Left colon (tissue), 2 donors: ENCODE data around the gene MRPL27. TPM values are rescaled to one million over a fixed set of nuclear protein-coding genes. Genes with fewer than 3 reads are reported as not detected.

Experiments used
- ATAC-seq: fragments of 200-7000 bp; cut with Tn5 transposase; one replicate; pipeline ENCODE4 v1.9.1; 2020; ENCODE audit warnings: mild to moderate bottlenecking, moderate library complexity
- DNase-seq, 2 donors: peaks; one replicate each; pipeline ENCODE4 v3.0.0-alpha.2; 2020
- intact Hi-C, 2 donors: fragments of 100-400 bp; cut with DNase I in 1 of 2; cut with micrococcal nuclease in 1 of 2; formaldehyde crosslinking; loops; one replicate each; pipeline versions ENCODE4 v1.11.2 to v1.14.0; 2022; cut with DNase I, micrococcal nuclease
- total RNA-seq, 2 donors: library from RNA; stranded (reverse); fragmentation: NEBNext Ultra II Directional; extraction: Animal tissue kit (Norgen Biotek cat#: 25700); gene quantifications; one replicate each; pipeline ENCODE4 v1.2.1, GENCODE V29; 2021
- donor health status: DM: no; HTN: no; CAD: no.
- donor health status: DM: yes; HTN: yes; CAD: no.

MRPL27 gene
- total RNA-seq, 2 donors from 2014 or later: 73.4 to 85.4 TPM

DNA sequence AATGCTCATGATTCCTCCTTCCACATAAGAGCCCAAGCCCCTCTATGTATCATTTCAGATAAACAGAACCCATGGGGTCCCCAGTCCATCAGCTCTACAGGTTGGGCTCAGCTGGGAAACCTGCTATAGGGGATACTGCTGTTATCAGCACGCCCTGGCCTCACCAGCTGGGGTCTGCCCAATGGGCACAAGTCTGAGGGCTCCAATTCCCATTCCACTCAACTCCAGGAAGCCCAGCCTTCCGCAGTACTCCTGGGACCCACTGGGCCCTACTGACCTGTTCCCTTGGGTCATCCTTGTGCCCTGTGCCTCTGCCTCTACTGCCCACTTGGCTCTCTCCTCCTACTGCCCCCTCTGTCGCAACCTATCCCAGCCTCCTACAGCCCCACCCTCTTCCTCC lies 43.3 kb downstream of the MRPL27 start:
- intact Hi-C loops: no loop called here
- no peak for ATAC-seq

DNA sequence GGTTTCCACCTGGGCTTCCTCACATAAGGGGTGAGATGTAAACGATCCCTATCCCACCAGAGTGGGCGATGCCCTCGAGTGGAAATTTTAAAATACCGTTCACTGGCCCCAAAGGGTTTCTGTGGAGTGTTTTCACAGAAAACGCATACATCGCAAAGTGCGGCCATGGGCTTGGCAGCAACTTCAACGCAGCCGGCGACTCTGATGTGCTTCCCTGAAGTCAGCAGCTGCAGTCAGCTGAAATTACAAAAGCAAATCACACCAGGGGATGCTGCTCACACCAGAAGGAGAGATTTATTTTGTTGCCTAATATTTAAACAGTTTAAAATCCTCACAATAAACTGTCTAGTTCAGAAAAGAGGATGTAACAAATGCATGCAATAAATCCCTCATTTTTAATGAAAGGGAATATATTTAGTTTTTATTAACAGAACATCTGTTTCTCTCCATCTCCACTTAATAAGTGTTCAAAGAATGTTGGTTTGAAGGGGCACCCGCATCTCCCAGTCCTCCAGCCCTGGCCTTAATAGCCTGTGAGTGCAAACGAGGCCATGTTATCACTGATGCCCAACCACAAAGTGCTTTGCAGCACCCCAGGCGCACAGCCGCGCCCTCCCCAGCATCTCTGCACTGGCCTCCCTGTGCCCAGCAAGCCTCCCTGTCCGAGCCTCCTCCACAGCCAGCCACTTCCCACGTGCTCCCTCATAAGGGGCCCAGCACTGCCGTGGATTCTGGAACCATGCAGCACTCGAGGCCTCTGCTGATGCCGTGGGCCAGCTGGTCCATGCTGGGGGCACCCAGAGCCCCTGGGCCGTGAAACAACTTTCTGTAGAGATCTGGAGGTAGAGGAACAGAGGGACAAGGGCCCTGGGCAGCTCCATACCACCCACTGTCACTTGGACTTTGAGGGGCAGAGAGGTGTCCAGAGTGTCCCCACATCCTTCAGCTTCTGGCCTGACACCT lies 44.3 kb downstream of the MRPL27 start:
- ATAC-seq (no peak), DNase-seq (no peak)
- intact Hi-C loops: no loop called here

More for the DNA sequence above, 43.3 kb downstream of the MRPL27 start:
- no peak for DNase-seq

DNA sequence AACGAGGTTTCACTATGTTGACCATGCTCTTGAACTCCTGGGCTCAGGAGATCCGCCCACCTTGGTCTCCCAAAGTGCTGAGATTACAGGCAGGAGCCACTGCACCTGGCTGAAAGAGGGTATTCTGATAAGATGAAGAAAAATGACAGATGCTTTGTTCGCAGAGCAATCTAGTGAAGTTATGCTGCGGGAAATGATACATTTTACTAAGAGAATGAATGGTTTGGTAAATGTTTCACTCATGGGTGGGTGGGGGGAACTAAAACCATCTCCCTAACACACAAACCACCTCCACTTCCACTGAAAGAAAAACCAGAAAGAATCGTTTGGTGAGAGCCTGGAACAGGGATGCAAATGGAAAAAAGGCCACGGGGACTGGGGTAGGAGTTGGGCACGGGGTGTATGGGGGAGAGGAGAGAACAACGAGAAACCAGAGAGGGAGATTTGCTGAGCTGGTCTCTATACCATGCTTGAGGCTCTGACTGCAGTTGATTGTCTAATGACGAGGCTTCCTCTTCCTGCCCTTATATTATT lies 46.1 kb downstream of the MRPL27 start:
- DNase-seq: no peak
- intact Hi-C loops: no loop called here
- no peak for ATAC-seq

DNA sequence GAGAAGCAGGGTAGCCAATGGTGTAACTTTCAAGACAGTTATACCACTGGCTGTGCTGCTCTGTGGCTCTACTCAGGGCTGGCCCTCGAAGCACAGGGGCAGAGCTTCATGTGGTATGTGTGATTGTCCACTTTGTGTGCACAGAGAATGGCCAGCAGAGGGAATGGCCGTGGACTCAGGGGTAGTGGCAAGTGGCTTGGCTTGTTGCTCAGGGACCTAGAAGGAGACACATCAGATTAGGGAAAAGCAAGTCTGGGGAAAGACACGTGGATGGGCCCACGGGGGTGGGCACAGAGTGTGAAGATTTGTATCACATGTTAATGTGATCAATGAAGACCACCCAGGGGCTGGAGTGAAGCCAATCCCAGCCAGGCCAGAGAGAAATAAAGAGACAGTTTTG lies 47.1 kb downstream of the MRPL27 start:
- DNase-seq (no peak), ATAC-seq (no peak)
- intact Hi-C loops: no loop called here

DNA sequence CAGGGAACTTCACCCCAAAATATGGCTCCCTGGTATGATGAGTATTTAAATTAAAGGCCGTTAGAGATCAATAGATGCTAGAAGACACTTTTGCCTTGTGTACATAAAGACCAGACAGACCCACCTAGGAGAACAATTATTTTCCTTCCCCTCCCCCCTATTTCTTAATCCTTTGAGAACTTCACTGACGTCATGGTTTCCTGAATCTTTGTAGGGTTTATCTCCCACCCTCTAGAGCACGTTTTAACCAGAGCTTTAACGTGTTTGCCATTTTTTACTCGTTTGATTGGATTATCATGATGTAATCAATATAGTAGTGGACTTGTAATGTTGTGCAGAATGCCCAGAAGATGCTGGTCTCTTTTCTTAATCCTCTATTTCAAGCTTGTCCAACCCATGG lies 49.9 kb downstream of the MRPL27 start:
- intact Hi-C loops: no loop called here
- ATAC-seq (no peak), DNase-seq (no peak)

DNA sequence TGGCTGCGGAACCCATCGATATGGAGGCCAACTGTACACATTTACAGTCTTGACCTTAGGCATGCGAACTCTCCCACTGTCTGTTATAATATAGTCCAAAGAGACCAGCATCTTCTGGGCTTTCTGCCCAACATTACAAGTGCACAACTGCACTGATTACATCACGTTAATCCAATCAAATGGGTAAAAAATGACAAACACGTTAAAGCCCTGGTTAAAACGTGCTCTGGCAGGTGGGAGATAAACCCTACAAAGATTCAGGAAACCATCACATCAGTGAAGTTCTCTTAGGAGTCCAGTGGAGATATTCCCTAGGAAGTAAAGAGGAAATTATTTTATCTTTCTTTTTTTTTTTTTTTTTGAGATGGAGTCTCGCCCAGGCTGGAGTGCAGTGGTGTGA lies 50.7 kb downstream of the MRPL27 start:
- intact Hi-C loops: no loop called here
- no peak for DNase-seq
- ATAC-seq: no peak

DNA sequence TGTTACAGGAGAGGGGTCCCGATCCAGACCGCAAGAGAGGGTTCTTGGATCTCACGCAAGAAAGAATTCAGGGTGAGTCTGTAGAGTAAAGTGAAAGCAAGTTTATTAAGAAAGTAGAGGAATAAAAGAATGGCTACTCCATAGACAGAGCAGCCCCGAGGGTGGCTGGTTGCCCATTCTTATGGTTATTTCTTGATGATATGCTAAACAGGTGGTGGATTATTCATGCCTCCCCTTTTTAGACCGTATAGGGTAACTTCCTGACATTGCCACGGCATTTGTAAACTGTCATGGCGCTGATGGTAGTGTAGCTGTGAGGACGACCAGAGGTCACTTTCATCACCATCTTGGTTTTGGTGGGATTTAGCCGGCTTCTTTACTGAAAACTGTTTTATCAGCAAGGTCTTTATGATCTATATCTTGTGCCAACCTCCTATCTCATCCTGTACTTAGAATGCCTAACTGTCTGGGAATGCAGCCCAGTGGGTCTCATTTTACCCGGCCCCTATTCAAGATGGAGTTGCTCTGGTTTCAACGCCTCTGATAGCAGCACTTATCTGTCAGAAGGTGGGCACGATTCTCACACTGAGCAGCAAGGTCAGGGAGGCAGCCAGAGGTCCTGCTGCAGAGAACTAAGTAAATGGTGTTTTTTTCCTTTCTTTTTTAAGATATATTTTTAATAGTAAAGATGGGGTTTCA lies 53.5 kb downstream of the MRPL27 start:
- DNase-seq (no peak), ATAC-seq (no peak)
- intact Hi-C loops: no loop called here

DNA sequence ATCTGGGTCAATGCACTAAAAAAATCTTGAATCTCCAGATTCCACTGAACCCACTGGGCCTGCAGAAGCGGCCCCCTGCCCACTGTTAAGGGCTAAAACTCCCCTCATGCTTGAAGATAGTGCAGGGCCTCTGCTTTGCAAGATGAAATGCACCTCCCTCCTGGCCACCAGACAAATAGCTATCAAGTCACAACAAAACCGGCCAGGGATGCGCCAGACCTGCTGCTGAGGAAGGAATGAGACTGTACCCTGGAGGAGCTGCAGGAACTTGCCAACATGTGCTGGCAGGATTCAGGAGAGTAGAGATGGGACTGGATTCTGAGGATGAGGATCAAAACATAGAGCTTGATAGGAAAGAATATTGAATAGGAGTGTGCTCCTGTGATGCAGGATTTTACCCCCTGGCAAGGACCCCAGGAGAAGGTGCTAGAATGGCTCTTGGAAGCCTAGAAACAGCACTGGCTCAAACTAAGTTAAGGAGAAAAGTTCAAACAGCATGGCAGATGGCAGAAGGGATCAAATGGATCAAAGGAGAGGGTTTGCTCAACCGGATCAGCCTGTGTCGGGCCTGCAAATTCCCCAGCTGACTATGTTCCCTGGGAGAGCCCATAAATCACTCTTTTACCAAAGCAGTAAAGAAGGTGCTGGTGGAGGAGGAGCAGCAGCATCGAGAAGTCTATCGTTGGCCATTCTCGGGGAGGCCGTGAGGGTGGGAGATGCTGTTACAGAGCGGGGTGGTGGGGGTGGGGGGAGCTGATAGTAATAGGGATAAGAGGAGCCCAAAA lies 54.3 kb downstream of the MRPL27 start:
- intact Hi-C loops: no loop called here
- ATAC-seq: no peak
- no peak for DNase-seq

Other genes with a start within 250 kb of the MRPL27 start
- gene SAMD14, start 243.0 kb downstream of the MRPL27 start, total RNA-seq: under 1 TPM; 0.70 to 0.92 TPM
- gene PPP1R9B, start 222.5 kb downstream of the MRPL27 start, total RNA-seq: 10 to 100 TPM; 30.6 to 34.3 TPM
- 1 to 10 TPM in 1 of 2 donors, under 1 TPM in 1; 0.31 to 4.7 TPM for gene SGCA, start 207.2 kb downstream of the MRPL27 start, total RNA-seq
- 10 to 100 TPM; 33.5 to 91.9 TPM for gene COL1A1, start 171.6 kb downstream of the MRPL27 start, total RNA-seq
- gene TMEM92, start 98.7 kb downstream of the MRPL27 start, total RNA-seq: 1 to 10 TPM; 3.4 to 9.4 TPM
- gene XYLT2, start 27.1 kb downstream of the MRPL27 start, total RNA-seq: 10 to 100 TPM; 18.1 to 20.2 TPM
- gene EME1, start within 50 bp of the MRPL27 start, total RNA-seq: 1 to 10 TPM in 1 of 2 donors, under 1 TPM in 1; 0.61 to 1.9 TPM
- 100 to 1,000 TPM; 113 to 155 TPM for gene LRRC59, start 24.3 kb upstream of the MRPL27 start, total RNA-seq
- 100 to 1,000 TPM; 146 to 150 TPM for gene ACSF2, start 53.0 kb upstream of the MRPL27 start, total RNA-seq
- 1 to 10 TPM; 4.5 to 7.1 TPM for gene CHAD, start 95.7 kb upstream of the MRPL27 start, total RNA-seq
- gene RSAD1, start 105.7 kb upstream of the MRPL27 start, total RNA-seq: 10 to 100 TPM; 29.1 to 33.9 TPM
- 1 to 10 TPM; 2.1 to 2.8 TPM for gene MYCBPAP, start 135.3 kb upstream of the MRPL27 start, total RNA-seq
- gene EPN3, start 159.6 kb upstream of the MRPL27 start, total RNA-seq: 10 to 100 TPM; 40.1 to 58.5 TPM
- 10 to 100 TPM; 61.1 to 66.7 TPM for gene SPATA20, start 174.0 kb upstream of the MRPL27 start, total RNA-seq
- gene CACNA1G, start 187.5 kb upstream of the MRPL27 start, total RNA-seq: under 1 TPM; 0.03 to 0.06 TPM